SK-N-MC (cell line): Measurements from ENCODE around the gene SMYD4.

ENCODE experiments used
- EZH2 ChIP-seq: fragments of 200-600 bp; sonication (generic); IDR thresholded peaks from one replicate; pipeline ENCODE4 v1.6.1; 2017; ENCODE audit warnings: antibody characterized with exemption
- FOXP2 ChIP-seq: optimal IDR thresholded peaks from 2 replicates; pipeline ENCODE3; 2011; ENCODE audit warnings: mild to moderate bottlenecking, moderate library complexity; ENCODE audit not compliant: insufficient read depth; ENCODE audit errors: extremely low read length, control extremely low read depth
- POLR2AphosphoS5 ChIP-seq: IDR thresholded peaks from 2 replicates; pipeline ENCODE4 v1.6.1; 2012; ENCODE audit warnings: mild to moderate bottlenecking, low read depth, low read length, borderline replicate concordance

DNA sequence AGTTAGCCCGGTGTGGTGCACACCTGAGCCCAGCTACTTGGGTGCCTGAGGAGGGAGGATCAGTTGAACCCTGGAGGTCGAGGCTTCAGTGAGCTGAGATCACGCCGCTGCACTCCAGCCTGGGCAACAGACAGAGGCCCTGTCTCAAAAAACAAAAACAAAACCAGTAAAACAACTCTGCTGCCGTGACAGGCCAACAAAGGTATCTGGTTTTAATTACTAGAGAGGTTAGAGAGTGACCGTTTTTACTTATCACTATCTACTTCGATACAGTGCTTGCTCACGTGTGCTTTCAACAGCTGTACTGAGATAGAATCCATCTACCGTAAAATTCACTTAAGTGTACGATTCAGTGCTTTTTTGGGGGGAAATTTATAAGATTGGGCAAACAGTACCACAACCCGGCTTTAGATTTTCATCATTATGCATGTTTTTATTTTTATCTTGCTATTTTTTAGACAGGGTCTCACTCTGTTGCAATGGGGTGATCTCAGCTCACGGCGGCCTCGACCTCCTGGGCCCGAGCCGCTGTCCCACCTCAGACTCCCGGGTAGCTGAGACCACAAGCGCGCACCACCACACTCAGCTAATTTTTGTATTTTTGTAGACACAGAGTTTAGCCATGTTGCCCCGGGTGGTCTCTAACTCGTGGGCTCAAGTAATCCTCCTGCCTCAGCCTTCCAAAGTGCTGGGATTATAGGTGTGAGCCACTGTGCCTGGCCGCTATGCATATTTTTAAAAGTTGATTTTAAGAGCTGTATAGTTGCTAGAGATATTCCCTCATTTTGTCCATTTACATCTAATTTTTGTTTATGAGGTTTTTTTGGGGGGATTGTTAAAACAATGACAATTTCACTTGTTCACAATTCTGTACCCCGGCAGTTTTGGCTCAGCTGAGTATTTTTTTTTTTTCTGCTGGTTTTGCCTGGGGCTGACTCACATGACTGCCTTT, 36.9 kb downstream of the SMYD4 start:
- no peak for TF ChIP-seq POLR2AphosphoS5
- TF ChIP-seq EZH2 = no peak
- no peak for TF ChIP-seq FOXP2
